ENCODE results near the gene CACNA1D.
"Not testable (repeated sequence)": the region's sequence is repeated elsewhere in the genome, so short reads cannot be mapped to it uniquely, and the experiment has no call there.

DNA sequence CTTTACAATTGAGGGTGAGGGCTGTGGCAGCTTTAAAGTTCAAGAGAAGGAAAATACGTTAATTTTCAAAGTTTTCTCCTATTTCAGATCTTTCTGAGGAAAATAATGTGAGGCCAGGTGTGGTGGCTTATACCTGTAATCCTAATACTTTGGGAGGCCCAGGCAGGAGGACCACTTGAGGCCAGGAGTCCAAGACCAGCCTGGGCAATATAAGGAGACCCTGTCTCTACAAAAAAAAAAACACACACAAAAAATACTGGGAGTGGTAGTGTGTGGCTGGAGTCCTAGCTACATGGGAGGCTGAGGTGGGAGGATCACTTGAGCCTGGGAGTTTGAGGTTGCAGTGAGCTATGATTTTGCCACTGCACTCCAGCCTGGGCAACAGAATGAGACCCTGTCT lies 16.7 kb upstream of the CACNA1D start:
- TF ChIP-seq, protein P1, sequence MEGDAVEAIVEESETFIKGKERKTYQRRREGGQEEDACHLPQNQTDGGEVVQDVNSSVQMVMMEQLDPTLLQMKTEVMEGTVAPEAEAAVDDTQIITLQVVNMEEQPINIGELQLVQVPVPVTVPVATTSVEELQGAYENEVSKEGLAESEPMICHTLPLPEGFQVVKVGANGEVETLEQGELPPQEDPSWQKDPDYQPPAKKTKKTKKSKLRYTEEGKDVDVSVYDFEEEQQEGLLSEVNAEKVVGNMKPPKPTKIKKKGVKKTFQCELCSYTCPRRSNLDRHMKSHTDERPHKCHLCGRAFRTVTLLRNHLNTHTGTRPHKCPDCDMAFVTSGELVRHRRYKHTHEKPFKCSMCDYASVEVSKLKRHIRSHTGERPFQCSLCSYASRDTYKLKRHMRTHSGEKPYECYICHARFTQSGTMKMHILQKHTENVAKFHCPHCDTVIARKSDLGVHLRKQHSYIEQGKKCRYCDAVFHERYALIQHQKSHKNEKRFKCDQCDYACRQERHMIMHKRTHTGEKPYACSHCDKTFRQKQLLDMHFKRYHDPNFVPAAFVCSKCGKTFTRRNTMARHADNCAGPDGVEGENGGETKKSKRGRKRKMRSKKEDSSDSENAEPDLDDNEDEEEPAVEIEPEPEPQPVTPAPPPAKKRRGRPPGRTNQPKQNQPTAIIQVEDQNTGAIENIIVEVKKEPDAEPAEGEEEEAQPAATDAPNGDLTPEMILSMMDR (IDR thresholded peaks at IDR 0.05) = not testable (repeated sequence)
- not testable (repeated sequence) for TF ChIP-seq POLR2A (IDR thresholded peaks at IDR 0.05)
